HS-5 (cell line): ENCODE measurements around the gene SOX12.
A peak's percentile ranks its signal among the peaks of the same experiment; 100 is the strongest.
"Not testable (repeated sequence)": the region's sequence is repeated elsewhere in the genome, so short reads cannot be mapped to it uniquely, and the experiment has no call there.

ENCODE experiments used
- DNase-seq: peaks from one replicate; pipeline ENCODE4 v3.0.0-alpha.2; 2012; ENCODE audit warnings: low read depth

Gene SOX12

DNA sequence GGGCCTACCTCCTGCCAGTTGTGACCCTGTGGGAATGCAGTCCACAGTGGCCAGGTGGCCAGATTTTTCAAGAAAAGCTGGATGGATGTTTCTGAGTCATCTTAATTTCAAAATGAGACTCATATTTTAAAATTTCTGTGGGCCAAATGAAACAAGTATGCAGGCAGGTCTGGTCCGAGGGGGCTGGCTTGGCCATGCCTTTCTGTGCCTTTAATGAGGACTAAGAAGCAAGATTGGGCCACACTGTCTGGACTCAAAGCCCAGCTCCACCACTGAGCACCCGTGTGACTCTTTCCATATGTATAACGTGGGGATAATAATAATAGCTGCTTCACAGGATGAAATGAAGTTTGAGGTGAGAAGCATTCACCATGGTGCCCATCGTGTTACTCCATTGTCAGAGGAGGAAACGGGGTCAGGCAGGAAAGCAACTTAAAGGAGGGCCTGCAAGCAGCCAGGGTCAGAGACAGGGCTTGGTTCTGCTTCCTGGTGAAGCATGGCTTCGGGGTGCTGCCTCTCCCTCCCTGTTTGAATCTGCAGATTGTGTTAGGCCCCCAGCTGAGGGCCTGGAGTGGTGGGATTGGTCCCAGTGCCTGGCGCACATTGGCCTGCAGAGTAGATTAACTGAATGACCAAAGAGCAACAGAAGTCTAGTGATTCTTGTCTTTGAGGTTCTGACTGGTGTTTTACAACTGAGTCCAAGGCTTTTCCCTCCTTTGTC lies 3.8 kb downstream of the SOX12 start:
- DNase-seq, result no peak

DNA sequence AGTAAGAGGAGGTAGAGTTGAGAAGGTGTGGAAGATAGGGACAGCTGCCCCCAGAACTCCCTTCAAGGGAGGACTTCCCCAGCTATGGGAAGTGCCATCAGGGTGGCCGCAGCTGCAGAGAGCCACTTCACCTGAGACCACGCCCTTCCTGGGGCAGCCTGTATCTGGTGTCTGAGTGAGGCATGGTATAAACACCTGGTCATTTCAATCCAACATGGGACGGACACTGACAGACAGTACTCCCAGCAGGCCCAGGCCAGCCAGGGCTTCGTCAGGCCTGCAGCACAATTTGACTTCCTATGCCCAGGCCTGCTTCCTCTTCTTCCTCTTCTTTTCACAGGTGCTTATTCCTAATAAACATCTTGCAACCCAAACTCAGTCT lies 4.5 kb downstream of the SOX12 start:
- DNase-seq, result no peak

DNA sequence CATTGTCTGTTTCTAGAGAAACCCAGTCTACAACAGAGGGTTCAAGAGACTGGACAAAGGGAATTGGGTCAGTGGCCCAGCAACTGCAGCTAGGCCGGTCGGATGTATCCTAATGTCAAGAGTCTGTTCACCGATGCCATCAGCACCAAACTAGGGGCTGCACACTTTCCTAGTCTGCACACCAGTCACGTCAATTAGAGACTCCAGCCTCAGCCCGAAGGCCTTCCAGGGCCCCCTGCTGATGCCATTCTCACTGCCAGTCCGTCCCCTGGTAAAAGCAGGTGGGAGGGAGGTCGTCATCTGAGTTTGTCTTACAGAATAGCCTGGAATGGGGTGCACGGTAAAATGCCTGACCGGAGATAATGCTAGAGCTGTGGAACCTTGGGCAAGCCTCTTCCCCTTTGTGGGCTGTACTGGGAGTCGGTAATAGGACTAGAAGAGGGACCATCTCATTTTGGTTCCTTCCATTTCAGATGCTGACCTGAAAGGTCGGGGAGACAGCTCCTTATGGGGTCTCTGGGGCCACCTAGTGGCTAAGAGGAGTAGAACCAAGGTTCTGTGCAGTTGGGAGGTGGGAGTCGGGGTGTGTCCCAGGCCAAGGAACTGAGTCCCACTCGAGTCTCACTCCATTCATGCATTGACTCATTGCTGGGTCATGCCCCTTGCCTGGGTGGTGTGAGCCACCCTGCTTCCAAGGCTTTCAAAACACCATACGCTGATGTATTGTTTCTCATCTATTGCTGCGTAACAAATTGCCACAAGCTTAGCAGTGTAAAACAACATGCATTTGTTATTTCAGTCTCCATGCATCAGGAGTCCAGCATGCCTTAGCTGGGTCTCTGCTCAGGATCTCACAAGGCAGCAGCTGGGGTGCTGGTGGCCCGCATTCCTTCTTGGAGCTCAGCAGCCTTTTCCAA lies 5.1 kb downstream of the SOX12 start:
- DNase-seq, result no peak

DNA sequence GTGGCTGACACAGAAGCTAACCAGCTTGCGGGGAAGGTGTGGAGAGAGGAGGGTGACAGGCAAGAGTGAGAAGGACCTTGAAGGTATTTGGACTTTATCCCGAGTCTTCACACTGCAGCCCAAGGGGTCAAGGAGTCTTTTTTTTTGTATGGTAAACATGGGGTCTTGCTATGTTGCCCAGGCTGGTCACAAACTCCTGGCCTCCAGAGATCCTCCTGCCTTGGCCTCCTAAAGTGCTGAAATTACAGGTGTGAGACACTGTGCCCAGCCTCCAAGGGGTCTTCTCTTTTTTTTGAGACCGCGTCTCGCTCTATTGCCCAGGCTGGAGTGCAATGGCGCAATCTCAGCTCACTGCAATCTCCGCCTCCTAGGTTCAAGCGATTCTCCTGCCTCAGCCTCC lies 9.2 kb downstream of the SOX12 start:
- DNase-seq, result no peak

DNA sequence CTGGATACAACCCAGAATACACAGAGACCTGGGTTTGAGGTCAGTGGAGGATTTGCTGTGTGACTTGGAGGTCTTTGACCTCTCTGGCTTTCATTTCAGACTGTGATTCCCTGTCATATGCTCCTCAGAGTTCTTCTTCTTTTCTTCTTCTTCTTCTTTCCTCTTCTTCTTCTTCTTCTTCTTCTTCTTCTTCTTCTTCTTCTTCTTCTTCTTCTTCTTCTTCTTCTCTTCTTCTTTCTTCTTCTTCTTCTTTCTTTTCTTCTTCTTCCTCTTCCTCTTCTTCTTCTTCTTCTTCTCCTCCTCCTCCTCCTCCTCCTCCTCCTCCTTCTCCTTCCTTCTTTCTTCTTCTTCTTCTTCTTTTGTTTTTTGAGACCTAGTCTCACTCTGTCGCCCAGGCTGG lies 10.7 kb downstream of the SOX12 start:
- DNase-seq, result not testable (repeated sequence)

DNA sequence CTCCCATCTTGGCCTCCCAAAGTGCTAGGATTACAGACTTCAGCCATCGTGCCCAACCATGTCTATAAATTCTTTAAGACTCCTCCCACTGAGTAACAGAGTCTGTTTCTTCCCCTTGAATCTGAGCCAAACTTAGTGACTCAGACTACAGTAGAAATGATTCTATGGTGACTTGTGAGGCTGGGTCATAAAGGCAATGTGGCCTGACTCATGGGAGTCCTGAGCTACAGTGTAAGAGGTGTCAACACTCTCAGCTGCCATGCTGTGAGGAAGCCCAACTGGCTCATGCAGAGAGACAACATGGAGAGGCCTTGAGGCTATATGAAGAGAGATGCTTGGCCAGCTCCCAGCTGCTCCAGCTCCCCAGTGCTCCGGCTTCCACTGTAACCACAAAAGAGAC lies 16.3 kb downstream of the SOX12 start:
- peak; percentile 89 for DNase-seq

DNA sequence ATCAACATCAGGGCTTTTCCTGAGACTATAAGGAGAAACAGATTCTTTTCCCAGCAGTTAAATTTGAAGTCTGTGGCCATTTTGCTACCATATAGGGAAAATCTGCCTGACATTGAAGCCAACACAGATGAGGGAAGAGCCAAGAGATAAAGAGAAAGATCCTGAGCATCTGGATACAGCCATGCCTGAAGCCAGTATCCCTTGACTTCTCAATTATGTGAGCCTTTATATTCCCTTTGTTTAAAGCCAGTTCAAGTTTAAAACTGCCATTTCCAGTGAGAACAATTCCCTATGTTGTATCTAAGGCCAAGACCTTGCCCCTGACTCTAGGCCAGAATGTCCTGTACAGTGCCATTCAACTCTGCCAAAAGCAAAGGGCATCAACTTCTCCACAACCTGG lies 17.8 kb downstream of the SOX12 start:
- no peak for DNase-seq

DNA sequence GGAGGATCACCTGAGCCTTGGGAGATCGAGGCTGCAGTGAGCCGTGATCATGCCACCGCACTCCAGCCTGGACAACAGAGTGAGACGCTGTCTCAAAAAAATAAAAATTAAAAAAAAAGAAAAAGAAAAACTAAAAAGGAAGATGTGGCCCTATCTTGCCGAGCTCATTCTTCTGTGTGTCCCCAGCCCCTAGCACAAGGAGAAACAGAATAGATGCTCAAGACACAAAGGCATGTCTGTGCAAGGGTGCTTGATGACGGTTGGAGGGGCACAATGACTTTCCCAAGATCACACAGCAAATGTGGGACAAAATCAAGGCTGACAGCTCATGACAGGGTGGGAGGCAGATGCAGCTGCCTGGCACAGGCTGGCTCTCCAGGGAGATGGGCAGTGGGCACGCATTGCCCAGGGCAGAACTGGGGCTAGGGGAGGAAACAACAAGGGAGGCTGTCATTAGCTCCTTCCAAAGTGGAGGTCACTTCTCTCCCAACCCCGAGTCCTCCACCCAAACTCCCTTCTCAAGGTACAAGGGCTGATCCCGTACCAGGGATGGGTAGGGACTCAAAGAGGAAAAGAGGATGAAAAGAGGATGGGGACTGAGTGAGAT lies 20.8 kb downstream of the SOX12 start:
- DNase-seq, result no peak

DNA sequence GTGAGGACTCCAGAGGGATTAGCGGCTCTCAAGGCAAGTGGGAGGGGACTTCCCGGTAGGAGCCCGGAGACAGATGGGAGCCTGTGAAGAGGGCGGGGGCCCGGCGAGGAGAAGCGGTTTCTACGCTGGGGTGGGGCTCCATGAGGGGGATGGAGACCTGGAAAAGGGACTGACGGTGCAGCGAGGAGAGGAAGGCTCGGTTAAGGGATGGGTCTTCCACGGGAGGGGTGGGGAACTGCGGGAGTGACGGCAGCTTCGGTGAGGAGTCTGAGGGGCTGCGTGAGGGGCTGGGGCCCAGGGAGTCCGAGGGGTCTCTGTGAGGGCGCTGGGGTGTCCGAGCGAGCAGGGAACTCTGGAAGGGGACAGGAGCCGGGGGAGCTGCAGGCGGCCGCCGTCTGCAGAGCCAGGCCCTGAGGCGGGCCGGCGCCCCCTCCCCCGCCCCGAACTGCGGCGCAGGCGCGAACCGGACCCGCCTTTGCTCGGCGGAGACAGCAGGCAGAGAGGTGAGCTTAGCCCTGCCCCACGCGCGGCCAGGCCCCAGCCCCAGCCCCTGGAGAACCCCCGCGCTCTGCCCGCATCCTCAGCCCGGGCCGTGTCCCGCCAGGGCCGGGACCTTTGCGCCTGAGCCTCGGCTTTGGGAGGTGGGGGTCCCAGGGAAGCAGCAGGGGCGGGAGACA lies 21.4 kb downstream of the SOX12 start, which contains the start of gene NRSN2:
Gene NRSN2 (plus strand): TSS at position 472 of the 677 bp plus-strand sequence. CDS start 2,533 bp downstream, outside the sequence.
- DNase-seq, result no peak

DNA sequence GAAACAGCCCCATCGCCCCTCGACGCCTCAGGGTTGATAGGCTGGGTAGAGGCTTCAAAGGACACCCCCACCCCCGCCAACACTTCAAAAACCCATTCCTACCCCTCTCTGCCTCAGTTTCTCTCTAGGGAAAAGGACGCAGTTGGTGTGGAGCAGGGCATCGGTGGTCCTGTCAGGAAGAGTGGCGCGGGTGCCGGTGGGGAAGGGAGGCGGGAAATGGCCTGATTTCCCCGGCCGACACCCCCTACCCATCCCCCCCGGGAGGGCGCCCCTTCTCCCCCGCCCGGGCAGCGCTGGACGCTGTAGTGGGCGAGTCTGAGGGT lies 21.9 kb downstream of the SOX12 start:
- DNase-seq, result no peak

DNA sequence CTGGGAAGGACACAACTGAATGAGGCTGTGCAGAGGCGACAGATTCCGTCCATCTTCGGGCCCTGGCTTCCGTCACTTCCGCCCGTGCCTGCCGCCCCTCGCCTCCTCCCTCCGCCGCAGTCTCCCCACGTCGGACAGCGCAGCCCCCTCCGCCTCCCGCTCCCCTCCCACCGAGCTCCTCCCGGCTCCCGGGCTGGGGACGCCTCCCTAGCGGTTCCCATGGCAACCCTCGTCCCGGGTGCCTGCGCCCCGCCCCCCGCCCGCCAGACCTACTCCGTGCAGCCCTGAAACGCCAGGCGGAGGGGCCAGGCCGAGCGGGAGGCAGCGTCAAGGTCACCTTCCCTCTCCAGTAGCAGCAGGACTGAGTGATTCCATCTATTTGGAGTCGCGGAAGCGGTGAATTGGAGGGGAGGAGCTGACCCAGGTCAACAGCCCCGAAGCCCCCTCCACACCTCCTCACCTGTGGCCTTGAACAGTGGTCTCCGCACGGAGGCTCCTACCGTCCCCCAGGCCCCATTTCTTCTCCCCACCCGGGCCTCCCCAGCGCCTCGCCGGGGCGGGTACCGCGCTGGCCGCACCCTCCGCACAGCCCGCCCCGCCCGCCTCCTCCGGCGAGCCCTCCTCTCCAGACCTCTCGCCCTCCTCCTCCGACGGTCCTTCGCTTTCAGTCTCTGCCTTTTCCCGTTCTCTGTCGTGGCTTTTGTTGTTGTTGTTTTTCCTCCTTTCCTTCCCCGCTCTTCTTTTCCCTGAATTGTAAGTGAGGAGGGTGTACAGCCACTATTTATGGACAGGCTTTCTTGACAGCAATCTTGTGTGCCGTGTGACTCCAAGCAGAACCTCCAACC lies 22.5 kb downstream of the SOX12 start:
- DNase-seq, result no peak

DNA sequence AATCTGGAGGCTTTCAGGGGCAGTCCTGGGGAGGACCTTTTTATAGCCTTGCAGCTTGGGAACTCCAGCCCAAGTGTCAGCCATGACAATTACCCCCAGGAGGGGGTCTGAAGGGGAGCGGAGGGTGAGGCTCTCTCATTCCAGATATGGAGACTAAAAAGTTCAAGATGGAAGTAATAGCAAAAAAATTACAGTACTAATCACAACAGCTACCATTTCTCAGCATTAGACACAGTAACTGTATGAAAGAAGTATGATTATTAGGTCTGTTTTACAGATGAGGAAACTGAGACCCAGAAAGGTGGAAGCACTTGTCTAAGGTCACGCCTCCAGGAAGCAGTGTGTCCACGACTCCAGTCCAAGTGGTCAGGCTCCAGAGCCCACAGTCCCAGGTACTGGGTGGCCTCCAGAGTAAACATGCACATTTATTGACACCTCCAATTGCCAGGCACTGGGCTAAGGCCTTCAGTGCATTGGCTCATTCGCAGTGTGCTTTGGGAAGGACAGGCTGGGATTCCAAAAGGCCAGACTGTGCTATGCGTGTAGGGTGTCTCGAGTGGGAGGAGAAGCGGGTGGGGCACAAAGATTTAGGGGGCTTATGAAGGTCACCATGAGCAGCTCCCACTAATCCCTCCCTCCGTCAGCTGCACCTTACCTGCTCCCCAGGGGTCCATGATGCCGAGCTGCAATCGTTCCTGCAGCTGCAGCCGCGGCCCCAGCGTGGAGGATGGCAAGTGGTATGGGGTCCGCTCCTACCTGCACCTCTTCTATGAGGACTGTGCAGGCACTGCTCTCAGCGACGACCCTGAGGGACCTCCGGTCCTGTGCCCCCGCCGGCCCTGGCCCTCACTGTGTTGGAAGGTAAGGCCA lies 23.9 kb downstream of the SOX12 start:
- no peak for DNase-seq

DNA sequence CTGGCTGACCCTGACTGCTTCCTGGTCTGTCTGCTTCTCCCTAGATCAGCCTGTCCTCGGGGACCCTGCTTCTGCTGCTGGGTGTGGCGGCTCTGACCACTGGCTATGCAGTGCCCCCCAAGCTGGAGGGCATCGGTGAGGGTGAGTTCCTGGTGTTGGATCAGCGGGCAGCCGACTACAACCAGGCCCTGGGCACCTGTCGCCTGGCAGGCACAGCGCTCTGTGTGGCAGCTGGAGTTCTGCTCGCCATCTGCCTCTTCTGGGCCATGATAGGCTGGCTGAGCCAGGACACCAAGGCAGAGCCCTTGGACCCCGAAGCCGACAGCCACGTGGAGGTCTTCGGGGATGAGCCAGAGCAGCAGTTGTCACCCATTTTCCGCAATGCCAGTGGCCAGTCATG lies 27.8 kb downstream of the SOX12 start:
- no peak for DNase-seq

DNA sequence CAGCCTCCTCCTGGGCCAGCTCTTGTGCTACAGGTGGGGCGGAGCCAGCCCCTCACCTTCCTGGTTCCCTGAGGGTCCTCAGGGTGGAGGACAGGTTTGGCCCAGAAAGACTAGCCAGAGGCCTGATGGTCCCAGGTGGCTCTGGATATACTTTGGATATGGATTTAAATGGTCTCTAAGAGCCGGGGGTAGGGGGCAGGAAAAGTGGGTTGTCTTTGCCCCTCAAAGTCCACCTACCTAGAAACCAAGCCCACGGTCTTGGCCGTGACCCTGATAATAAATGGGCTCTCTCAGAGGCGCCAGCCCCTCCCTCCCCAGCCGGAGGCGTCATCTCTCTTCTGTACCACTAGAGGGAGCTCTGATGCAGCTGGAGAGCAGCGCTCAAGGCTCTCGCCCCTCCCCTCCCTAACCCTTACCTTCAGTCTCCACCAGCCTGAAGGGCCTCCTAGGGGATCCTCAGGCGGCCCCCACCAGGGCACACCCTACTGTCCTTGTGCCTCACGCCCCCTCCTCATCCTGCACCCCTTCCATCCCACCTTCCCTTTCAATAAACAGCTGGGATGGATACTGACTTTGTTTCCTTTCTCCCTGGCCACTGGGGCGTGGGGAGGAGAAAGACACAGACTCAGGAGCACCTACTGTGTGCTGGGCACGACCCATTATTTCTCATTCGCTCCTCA lies 29.1 kb downstream of the SOX12 start:
- DNase-seq, result no peak

DNA sequence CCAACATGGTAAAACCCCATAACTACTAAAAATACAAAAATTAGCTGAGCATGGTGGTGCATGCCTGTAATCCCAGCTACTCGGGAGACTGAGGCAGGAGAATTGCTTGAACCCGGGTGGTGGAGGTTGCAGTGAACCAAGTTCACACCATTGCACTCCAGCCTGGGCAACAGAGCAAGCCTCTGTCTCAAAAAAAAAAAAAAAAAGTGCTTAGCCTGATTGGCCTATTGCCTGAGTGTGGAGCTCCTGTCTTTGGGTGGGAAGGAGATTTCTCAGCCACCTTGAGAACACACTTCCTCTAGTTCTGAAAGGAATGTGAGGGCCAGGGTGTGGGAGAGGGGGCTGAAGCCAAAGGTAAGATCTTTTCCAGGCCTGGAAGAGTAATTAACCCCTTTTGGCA lies 30.8 kb downstream of the SOX12 start:
- DNase-seq, result not testable (repeated sequence)

DNA sequence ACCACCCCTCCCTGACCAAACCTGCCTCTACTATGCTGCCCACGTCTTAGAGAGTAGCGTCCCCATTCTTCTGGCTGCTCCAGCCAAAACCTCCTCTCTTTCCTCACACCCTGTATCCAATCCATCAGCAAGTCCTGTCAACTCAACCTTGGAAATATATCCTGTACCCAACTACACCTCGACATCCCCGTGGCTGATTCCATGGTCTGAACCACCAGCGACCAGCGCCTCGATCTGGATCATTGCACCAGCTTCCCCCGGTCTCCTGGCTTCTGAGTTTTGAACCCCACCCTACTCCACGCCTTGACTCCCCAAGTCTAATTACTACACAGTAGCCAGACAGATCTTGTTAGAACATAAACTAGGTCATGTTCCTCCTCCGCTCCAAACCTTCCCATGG lies 31.4 kb downstream of the SOX12 start:
- DNase-seq, result no peak

DNA sequence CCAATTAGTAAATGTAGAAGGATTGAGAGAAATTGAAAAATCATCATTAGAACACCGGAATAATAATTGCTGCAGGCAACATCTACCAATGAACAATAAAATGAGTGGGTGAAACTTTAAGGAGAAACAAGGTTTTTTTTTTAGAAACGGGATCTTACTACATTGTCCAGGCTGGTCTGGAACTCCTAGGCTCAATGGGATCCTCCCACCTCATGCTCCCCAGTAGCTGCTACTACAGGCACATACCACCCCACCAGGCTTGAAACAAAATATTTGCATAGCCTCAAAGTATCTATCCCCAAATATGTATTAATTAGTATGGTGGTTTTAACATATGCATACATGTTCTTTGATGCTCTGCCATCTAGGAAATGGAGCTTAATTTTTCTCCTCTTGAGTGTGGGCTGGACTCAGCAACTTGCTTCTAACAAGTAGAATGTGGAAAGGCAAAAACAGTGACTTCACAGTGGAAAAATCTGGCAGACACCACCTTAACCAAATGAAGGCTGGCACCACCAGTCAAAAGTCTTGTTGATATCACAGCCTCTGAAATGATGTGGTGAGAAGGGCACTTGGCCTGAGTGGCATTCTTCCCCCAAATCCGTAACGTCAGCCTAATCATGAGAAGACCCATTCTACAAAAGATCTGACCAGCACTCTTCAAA lies 33.7 kb downstream of the SOX12 start:
- DNase-seq, result no peak

DNA sequence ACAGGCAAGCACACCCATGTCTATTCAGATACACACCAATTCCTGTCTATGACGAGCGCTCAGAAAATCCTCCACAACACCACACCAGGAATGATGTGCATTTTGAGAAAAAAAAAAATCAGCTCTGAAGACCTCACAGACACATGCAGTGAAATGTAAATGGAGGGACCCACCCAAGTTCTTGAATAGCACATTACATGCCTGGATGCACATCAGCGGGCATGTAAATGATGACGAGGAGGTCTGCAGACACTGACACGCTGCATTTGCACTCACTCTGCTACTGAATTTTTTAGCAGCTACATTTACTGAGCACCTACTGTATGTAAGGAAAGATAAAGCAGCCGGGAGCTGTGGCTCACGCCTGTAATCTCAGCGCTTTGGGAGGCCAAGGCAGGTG lies 36.2 kb downstream of the SOX12 start:
- no peak for DNase-seq
